Medulla oblongata (tissue), 1 donor: Measurements from ENCODE around the gene HEG1.

ENCODE experiments used
- DNase-seq: peaks from one replicate; pipeline ENCODE4 v3.0.0-alpha.2; 2015; ENCODE audit errors: extremely low spot score

HEG1 gene

GRCh38 chr3:124992041-124992440 is 63.8 kb downstream of the HEG1 start:
- DNase-seq: no peak

- DNase-seq: peak; percentile 34
Measured at GRCh38 chr3:124986192-124987143, 69.3 kb downstream of the HEG1 start.

GRCh38 chr3:124985349-124985748 is 70.4 kb downstream of the HEG1 start:
- peak; percentile 42 for DNase-seq

GRCh38 chr3:124984754-124985153 is 71.0 kb downstream of the HEG1 start:
- no peak for DNase-seq

GRCh38 chr3:124982855-124983254 is 72.9 kb downstream of the HEG1 start:
- no peak for DNase-seq

- no peak for DNase-seq
Measured at GRCh38 chr3:124981472-124981871, 74.3 kb downstream of the HEG1 start.

GRCh38 chr3:124978627-124979026 is 77.2 kb downstream of the HEG1 start:
- DNase-seq: no peak

GRCh38 chr3:124976383-124976782 is 79.4 kb downstream of the HEG1 start:
- DNase-seq: no peak

- no peak for DNase-seq
Measured at GRCh38 chr3:124974691-124975090, 81.1 kb downstream of the HEG1 start.

GRCh38 chr3:124973290-124973689 is 82.5 kb downstream of the HEG1 start:
- no peak for DNase-seq

- DNase-seq: no peak
Measured at GRCh38 chr3:124972457-124972856, 83.3 kb downstream of the HEG1 start.

GRCh38 chr3:124969963-124970722 is 85.7 kb downstream of the HEG1 start:
- no peak for DNase-seq

GRCh38 chr3:124969190-124969589 is 86.6 kb downstream of the HEG1 start:
- no peak for DNase-seq

- no peak for DNase-seq
Measured at GRCh38 chr3:124967964-124968363, 87.8 kb downstream of the HEG1 start.

GRCh38 chr3:124966521-124967445 is 89.0 kb downstream of the HEG1 start:
- peak; percentile 17 for DNase-seq

- DNase-seq: no peak
Measured at GRCh38 chr3:124965413-124965812, 90.4 kb downstream of the HEG1 start.

- DNase-seq: no peak
Measured at GRCh38 chr3:124964387-124964786, 91.4 kb downstream of the HEG1 start.

- DNase-seq: no peak
Measured at GRCh38 chr3:124963755-124964154, 92.0 kb downstream of the HEG1 start.

GRCh38 chr3:124962403-124962940 is 93.3 kb downstream of the HEG1 start:
- DNase-seq: no peak

- no peak for DNase-seq
Measured at GRCh38 chr3:124960698-124961097, 95.1 kb downstream of the HEG1 start.

GRCh38 chr3:124960105-124960504 is 95.7 kb downstream of the HEG1 start:
- DNase-seq: no peak
